RPMI8226 (cell line): ENCODE measurements around the gene RBAK.
"Not testable (repeated sequence)": the region's sequence is repeated elsewhere in the genome, so short reads cannot be mapped to it uniquely, and the experiment has no call there.

Experiments
- DNase-seq: peaks from one replicate; pipeline ENCODE4 v3.0.0-alpha.2; 2015

Gene RBAK

GRCh38 chr7:5045558-5046396 lies at the start of gene RBAK:
Gene RBAK (plus strand): TSS chr7:5045860. CDS start chr7:5048077, 2,217 bp downstream.
- DNase-seq: peak; percentile 99

DNA sequence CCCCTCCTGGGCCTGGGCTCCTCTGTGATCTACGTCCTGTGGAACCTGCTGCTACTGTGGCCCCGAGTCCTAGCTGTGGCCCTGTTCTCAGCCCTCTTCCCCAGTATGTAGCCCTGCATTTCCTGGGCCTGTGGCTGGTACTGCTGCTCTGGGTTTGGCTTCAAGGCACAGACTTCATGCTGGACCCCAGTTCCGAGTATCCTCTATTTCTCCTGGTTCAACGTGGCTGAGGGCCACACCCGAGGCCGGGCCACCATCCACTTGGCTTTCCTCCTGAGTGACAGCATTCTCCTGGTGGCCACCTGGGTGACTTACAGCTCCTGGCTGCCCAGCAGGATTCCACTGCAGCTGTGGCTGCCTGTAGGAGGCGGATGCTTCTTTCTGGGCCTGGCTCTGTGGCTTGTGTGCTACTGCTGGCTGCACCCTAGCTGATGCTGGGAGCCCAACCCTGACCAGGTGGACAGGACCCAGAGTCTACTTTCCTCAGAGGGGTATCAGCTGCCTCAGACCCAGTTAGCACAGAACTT lies 48.9 kb upstream of the RBAK start:
- DNase-seq: no peak

DNA sequence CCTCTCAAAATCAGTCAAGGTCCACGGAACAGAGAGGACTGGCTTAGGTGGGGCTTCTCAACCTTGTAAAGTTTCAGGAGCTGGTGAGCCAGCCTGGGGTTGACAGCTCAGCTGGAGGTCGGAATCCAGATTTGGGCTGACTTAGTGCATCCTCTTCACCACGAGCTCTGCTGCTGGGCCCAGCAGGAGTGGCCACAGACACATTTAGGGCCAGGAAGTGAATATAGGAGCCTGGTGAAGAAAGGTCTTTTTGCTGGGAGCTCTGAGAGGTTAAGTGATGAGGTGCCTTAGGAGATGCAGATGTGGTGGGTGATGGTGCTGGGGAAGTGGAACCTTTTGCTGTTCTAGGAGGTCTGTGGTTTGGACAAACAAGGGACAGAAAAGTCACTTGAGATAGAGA lies 47.4 kb upstream of the RBAK start:
- no peak for DNase-seq

- no peak for DNase-seq
These were observed 46.8 kb upstream of the RBAK start for GRCh38 chr7:4998910-4999309.

GRCh38 chr7:4999369-4999950 lies 46.2 kb upstream of the RBAK start:
- DNase-seq: no peak

DNA sequence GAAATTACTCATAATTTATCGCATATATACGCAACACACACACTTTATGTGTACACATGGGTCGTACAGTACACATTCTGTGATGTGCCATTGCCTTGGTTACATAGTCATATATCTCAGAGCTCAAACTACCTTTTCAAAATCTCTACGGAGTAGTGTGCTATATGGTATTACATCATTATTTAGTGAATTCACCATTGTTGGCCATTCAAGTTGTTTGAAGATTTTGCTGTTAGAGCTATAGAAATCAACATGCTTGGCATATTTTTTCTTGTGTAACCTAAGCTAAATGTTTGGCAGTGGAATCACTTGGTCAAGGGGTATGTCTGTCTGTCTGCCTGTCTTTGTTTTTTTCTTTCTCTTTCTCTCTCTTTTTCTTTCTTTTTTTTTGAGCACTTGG lies 44.7 kb upstream of the RBAK start:
- no peak for DNase-seq

- DNase-seq: no peak
These were observed 43.7 kb upstream of the RBAK start for GRCh38 chr7:5001911-5002310.

GRCh38 chr7:5005066-5005465 lies 40.6 kb upstream of the RBAK start:
- DNase-seq: no peak

- no peak for DNase-seq
These were observed 32.7 kb upstream of the RBAK start for GRCh38 chr7:5012985-5013384.

GRCh38 chr7:5015936-5016335 lies 29.7 kb upstream of the RBAK start:
- DNase-seq: not testable (repeated sequence)

GRCh38 chr7:5017626-5018025 lies 28.0 kb upstream of the RBAK start:
- DNase-seq: not testable (repeated sequence)

DNA sequence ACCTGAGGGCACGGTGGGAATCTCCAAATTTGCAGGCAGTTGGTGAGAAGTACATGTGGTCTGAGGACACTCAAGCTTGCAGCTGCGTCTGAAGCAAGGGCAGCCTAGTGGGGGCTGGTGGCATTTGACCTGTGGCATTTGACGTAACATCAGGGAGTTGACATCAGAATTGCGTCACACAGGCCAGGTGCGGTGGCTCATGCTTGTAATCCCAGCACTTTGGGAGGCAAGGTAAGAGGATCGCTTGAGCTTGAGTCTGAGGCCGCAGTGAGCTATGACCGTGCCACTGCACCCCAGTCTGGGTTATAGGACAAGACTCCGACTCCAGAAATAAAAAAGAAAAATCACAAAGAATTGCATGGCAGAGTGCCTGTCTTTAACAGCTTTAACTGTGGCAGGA lies 25.6 kb upstream of the RBAK start:
- no peak for DNase-seq

DNA sequence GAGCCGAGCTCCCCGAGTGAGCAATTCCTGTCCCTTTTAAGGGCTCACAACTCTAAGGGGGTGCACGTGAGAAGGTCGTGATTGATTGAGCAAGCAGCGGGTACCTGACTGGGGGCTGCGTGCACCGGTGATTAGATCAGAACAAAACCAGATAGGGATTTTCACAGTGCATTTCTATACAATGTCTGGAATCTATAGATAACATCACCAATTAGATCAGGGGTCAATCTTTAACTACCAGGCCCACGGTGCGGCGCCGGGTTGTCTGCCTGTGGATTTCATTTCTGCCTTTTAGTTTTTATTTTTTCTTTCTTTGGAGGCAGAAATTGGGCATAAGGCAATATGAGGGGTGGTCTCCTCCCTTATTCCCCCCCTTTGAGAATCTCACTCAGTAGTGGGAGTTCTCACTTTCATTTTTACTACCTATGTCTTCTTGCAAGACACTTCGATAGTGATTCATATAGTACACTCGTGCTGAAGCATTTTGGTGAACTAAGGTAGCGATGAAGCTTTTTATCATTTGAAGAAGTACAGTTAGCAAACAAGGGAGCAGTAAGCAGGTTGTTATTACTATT lies 24.6 kb upstream of the RBAK start:
- not testable (repeated sequence) for DNase-seq

DNA sequence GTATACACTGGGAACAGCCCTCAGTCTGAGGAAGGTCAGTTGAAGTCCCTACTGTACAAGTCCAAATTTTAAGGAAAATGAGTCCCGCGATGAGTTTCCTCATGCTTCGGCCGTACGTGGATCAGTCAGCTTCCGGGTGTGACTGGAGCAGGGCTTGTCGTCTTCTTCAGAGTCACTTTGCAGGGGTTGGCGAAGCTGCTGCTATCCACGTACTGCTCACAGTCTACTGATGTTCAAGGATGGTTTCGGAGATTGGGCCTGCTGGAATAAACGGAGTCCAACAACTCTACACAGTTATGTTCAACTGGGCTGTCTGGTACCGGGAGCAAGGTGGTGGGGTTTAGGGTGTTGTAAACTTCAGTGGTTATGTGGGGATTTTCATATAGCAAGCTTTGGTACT lies 22.0 kb upstream of the RBAK start:
- DNase-seq: not testable (repeated sequence)

GRCh38 chr7:5027796-5028410 lies 17.8 kb upstream of the RBAK start:
- not testable (repeated sequence) for DNase-seq

- DNase-seq: not testable (repeated sequence)
These were observed 12.5 kb upstream of the RBAK start for GRCh38 chr7:5033186-5033585.

DNA sequence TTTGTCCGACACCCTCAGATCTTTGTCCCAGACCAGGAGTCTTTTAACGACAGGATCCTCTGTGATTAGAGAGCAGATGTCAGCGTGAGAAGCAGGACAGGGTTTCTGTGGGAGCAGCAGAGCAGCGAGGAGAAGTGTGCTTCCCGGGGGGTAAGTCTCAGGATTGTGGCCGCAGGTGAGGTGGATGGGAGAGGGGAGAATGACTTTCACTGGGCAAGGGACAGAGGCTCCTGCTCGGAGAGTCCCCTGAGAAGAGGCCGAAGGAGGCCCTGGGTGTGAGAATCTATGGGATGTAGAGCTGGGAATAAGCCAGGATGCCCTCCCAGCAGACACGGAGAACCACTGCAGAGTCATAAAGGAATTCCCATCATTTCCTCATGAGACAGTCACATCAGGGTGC lies 10.4 kb upstream of the RBAK start:
- DNase-seq: no peak

DNA sequence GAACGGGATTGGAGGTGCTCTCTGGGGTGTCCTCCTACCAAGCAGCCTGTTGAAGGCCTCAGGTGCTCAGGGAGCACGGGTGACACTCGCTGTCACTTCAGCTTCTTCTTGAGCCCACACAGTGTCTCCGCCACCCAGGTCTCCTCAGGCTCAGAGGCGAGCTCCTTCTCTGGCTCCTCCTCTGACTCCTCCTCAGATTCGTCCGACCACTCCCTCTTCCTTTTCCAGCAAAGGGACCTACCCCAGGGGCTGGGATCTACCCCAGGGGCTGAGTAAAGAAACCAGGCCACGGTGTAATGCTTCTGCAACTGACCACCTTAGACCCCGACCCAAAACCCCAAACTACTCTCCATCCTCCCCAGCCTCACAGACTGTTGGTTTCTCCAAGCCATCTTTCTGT lies 9.2 kb upstream of the RBAK start:
- no peak for DNase-seq

DNA sequence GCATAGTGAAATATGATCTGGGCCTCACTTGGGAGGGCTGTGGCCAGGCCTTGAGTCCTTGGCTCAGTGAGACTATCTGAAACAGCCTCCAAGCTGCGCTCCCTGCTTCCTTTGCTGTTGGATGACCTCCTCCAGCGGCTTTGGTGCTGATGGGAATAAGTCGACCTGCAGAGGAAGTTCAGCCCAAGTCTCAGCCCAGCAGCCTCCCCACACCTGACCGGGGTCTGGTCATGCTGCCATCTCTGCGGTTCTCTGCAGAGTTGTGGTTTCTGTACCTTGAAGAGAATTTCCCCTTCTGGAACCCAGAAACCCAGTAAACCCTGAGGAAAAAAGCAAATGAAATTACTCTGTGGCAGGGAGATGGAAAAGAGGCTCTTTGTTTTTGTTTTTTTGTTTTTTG lies 4.6 kb upstream of the RBAK start:
- no peak for DNase-seq

DNA sequence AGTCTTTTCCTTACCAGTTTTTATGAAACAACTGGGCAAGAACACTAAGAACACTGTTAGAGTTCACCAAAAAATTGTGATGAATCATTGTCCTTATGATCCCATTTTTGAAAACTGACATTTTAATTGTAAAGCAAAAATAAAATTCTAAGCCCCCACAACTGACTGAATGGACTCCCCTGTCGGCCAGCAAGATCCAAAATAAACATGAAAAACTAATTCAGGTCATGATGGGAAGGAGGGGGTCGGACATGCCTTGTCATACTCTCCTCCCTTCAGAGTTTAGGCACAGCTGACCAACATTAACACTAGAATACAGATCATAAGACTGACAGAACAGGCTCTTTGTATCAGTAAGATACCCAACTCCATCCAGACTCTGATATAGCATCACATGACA lies 2.0 kb upstream of the RBAK start:
- no peak for DNase-seq

GRCh38 chr7:5046397-5046732 lies 705 bp downstream of the RBAK start:
- DNase-seq: not testable (repeated sequence)

DNA sequence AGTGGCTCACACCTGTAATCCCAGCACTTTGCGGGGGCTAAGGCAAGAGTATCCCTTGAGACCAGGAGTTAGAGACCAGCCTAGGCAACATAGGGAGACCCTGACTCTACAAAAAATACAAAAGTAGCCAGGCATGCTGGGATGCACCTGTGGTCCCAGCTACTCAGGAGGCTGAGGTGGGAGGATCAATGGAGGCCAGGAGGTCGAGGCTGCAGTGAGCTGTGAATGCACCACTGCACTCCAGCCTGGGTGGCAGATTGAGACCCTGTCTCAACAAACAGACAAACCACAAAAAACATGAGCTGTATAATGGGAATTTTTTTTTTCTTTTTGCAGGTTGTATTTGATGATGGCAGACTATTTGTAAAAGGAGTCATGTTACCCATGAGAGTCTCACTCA lies 1.5 kb downstream of the RBAK start:
- not testable (repeated sequence) for DNase-seq

DNA sequence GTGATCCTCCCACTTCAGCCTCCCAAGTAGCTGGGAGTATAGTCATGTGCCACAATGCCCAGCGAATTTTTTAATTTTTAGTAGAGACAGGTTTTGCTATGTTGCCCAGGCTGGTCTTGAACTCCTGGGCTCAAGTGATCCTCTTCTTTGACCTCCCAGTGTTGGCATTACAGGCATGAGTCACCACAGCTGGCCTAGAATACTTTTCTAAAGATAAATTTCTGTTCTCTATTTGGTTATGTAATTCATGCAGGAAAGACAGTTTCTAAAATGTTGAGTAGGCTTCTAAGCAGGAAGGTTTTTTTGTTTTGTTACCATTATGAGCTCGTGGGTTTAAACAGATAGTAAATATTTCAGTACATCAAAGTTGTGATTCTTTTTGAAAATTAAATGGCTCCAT lies 5.0 kb downstream of the RBAK start:
- DNase-seq: no peak

GRCh38 chr7:5051731-5052130 lies 6.1 kb downstream of the RBAK start:
- DNase-seq: not testable (repeated sequence)
